GM18907 (cell line): ENCODE results near the gene HTR3B.
"Not testable (repeated sequence)": the region's sequence is repeated elsewhere in the genome, so short reads cannot be mapped to it uniquely, and the experiment has no call there.

Experiments
- ATAC-seq: cut with Tn5 transposase; IDR thresholded peaks from one replicate; pipeline ENCODE4 v1.9.1; 2021; ENCODE audit warnings: mild to moderate bottlenecking, moderate library complexity; ENCODE audit not compliant: unreplicated experiment

The HTR3B gene

GRCh38 chr11:113884361-113884836 lies 20.2 kb upstream of the HTR3B start:
- ATAC-seq = no peak

DNA sequence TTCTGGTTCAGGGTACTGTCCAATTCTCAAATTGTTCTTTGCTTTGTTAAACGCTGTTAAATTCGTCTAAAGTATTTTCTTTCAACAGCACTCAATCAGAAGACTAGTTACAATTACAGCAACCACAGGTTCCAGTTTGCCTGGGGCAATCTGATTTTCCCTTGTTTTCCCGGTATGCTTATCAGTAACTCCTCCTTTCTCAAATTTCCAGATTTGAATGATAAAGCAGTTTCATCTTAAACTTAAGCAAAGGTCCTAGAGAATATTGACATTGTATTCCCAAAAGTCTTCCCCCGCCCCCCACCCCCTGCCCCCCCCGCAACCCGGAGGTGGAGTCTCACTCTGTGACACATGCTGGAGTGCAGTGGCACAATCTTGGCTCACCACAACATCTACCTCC lies 18.7 kb upstream of the HTR3B start:
- no peak for ATAC-seq

- no peak for ATAC-seq
Measured at GRCh38 chr11:113888848-113889247, 15.7 kb upstream of the HTR3B start.

DNA sequence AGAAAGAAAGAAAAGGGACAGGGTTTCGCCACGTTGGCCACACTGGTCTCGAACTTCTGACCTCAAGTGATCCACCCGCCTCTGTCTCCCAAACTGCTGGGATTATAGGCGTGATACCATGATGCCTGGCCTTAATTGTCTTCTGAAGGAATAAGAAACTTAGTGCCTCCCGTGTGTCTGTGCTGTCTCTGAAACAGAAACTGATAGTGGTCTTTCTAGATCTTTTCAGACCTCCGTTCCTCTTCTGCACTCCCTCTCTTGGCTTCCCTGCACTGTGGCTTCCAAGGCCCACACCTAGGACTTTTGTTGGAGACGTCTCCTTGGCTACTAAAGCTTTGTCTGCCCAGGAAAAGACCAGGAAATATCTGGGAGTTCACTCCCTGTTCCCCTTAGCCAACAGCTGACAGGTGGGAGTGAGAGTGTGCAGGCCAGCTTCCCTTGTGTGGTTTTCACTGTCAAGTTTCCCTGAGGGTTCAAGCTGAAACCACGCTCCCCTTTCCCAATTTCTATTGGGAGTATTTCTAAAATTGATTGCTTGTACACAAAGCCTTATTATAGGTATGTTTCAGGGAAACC lies 10.1 kb upstream of the HTR3B start:
- ATAC-seq = no peak

DNA sequence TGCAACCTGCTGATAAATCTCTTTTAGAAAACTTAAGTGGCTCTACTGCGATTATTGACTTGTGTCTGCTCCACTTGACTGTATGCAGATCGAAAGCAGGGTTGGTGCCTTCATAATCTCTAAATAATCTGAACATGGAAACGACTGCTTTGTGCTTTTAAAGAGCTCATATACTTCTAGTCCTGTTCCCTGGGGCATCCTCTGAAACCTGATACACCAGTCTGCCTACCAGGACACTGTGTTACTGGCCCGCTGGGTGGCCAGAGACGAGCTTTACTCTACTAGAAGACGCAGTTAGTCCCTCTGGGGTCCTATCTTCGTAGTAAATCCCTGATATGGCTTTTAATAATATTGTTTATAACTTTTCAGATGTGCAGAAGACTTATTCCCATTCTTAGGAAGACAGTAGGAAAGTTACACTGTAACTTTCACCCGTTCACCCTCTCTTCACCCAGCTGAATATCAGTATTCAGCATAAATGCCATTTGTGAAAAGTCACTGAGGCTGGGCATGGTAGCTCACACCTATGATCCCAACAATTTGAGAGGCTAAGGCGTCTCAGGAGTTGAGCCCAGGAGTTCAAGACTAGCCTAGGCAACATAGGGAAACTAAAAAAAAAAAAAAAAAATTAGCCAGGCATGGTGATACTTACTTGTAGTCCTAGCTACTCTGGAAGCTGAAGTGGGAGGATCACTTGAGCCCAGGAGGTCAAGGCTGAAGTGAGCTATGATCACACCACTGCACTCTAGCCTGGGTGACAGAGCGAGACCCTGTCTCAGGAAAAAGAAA lies 9.0 kb upstream of the HTR3B start:
- ATAC-seq = no peak

GRCh38 chr11:113896156-113896879 lies 8.3 kb upstream of the HTR3B start:
- no peak for ATAC-seq

DNA sequence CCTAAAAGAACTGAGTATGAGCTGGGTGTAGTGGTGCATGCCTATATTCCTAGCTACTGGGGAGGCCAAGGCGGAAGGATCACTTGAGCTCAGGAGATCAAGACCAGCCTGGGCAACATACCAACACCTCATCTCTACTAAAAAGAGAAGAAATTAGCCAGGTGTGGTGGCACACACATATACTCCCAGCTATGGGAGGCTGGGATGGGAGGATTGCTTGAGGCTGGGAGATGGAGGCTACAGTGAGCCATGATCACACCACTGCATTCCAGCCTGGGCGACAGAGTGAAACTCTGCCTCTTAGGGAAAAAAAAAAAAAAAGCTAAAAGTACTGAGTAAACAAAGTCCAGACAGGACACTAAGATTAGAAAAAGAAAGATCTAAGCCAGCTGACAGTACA lies 3.5 kb upstream of the HTR3B start:
- ATAC-seq = no peak

DNA sequence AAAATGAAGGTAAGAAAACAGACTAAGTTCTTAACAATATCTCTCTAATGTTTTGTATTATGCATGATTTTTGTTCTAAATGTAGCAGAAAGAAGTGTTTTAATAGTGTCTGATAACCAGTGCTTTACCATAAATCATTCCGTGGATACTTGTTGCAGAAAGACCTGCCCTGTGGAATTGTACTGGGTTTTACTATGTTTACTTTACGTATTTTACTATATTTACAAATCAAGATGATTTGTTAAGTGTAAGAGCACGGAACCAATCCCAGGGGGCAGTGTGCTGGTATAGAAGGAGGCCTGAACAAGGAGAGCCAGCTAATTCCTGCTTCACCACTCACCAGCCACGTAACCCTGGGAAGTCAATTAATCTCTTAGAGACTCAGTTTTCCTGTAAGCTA lies 1.4 kb downstream of the HTR3B start:
- ATAC-seq = no peak

GRCh38 chr11:113906516-113906915 lies 1.9 kb downstream of the HTR3B start:
- ATAC-seq = no peak

DNA sequence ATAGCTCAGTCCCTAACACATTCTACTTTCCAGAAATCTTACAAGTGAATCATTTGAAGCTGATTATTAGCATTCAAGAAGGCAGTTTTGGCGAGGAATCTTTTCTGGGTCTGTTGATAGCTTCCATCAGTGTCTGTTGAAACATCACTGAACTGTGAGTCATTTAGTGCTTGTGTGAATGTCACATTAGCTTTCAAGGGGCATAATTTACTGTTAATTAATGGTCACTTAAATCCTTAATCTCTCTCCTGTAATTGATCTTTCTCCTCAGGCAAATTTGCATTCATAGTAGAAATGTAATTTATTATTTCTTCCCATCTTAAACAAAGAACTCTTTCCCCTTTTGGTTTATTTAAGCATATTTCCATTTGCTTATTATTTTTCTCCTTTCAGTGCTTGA lies 2.6 kb downstream of the HTR3B start:
- ATAC-seq = no peak

- ATAC-seq = no peak
Measured at GRCh38 chr11:113907681-113908080, 3.1 kb downstream of the HTR3B start.

DNA sequence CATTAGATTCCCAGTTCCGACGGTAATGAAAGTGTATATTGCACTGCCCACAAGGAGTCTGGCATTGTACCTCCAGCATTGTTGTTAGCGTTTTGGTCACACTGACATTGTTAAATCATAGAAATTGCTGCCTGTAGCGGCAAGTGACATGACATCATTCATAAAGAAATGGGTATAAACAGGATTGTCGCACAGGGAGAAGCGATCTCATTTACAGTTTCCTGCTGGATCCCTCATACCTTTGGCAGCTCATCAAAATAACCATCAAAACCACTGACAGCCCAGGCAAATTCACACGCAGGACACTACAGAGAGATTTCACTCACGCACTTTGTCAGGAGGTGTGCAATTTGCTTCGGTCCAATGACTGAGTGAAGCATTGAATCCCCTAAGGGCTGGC lies 3.5 kb downstream of the HTR3B start:
- ATAC-seq = no peak

DNA sequence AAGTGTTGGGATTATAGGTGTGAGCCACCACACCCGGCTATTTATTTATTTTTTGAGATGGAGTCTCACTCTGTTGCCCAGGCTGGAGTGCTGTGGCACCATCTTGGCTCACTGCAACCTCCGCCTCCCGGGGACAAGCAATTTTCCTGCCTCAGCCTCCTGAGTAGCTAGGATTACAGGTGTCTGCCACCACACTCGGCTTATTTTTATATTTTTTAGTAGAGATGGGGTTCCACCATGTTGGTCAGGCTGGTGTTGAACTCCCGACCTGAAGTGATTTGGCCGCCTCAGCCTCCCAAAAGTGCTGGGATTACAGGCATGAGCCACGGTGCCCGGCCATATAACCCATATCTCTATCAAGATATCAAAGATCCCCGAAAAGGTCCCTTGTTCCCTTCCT lies 6.9 kb downstream of the HTR3B start:
- ATAC-seq = not testable (repeated sequence)

DNA sequence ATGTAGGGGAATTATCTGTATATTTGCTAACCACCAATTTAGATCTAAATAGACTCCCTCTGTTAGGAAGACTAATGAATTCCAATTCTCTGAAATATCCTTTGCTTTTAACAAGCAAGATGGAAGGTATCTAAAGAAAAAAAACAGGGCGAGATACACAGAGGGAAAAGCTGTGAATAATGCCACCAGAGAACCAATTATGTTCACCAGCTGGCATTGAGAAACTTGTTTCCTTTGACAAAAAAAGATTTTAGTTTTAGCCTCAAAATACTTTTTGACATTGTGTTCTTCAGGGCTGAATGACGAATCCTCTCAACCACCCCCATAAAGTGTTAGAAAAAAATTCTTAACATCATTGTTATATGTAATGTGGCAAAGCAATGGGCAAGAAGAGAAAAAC lies 19.0 kb downstream of the HTR3B start:
- no peak for ATAC-seq

DNA sequence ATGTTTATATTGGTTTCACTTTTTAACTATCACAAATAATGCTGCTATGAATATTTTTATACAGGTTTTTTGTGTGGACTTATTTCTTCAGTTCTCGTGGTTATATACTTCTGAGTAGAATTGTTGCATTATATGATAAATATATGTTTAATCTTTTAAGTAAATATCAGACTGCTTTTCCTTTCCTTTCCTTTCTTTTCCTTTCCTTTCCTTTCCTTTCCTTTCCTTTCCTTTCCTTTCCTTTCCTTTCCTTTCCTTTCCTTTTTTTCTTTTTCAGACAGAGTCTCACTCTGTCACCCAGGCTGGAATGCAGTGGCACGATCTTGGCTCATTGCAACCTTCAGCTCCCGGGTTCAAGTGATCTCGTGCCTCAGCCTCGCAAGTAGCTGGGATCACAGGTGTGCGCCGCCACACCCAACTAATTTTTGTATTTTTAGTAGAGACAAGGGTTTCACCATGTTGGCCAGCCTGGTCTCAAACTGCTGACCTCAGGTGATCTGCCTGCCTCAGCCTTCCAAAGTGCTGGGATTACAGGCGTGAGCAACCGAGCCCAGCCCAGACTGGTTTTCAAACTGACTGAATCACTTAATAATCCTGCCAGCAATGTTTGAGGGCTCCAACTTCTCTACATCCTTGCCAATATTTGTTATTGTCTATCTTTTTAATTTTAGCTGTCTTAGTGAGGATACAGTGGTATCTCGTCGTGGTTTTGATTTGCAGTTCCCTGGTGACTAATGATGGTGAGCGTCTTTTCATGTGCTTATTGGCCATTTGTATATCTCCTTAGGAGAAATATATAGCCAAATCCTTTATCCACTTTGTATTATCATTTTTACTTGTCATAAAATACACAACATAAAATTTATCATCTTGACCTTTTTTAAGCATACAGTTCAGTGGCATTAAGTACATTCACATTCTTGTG lies 21.9 kb downstream of the HTR3B start:
- ATAC-seq = no peak

- no peak for ATAC-seq
Measured at GRCh38 chr11:113928311-113928710, 23.7 kb downstream of the HTR3B start.

DNA sequence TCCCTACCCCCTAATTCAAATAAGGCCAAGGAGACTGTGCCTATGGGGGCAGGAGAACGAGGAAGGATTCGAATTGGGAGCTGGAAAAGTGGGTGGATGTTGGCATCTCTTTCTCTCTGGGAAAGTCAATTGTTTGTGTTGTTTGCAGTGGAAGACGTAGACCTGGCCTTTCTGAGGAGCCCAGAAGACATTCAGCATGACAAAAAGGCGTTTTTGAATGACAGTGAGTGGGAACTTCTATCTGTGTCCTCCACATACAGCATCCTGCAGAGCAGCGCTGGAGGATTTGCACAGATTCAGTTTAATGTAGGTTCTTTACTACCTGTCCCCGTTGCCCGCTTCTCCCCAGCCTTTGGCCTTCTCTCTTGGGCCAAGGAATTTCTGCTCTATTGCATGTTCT lies 28.2 kb downstream of the HTR3B start:
- ATAC-seq = no peak

DNA sequence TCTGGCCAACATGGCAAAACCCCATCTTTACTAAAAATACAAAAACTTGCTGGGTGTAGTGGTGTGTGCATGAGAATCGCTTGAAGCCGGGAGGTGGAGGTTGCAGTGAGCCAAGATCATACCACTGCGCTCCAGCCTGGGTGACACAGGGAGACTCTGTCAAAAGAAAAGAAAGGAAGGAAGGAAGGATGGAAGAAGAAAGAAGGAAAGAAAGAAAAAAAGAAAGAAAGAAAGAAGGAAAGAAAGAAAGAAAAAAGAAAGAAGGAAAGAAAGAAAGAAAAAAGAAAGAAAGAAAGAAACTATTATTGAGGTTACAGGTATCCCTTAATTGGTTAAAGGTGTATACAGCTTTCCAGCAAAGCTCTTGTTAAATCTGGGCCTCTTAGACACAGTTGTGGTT lies 29.6 kb downstream of the HTR3B start:
- ATAC-seq = not testable (repeated sequence)

- ATAC-seq = no peak
Measured at GRCh38 chr11:113934761-113935160, 30.2 kb downstream of the HTR3B start.

GRCh38 chr11:113935858-113936257 lies 31.3 kb downstream of the HTR3B start:
- ATAC-seq = no peak

- ATAC-seq = no peak
Measured at GRCh38 chr11:113937918-113938317, 33.3 kb downstream of the HTR3B start.
